ENCODE data around the gene YIPF2.
A peak's percentile ranks its signal among the peaks of the same experiment; 100 is the strongest.

YIPF2 gene

GRCh38 chr19:10935371-10936059 lies 7.1 kb upstream of the YIPF2 start:
- TF ChIP-seq, protein P1, sequence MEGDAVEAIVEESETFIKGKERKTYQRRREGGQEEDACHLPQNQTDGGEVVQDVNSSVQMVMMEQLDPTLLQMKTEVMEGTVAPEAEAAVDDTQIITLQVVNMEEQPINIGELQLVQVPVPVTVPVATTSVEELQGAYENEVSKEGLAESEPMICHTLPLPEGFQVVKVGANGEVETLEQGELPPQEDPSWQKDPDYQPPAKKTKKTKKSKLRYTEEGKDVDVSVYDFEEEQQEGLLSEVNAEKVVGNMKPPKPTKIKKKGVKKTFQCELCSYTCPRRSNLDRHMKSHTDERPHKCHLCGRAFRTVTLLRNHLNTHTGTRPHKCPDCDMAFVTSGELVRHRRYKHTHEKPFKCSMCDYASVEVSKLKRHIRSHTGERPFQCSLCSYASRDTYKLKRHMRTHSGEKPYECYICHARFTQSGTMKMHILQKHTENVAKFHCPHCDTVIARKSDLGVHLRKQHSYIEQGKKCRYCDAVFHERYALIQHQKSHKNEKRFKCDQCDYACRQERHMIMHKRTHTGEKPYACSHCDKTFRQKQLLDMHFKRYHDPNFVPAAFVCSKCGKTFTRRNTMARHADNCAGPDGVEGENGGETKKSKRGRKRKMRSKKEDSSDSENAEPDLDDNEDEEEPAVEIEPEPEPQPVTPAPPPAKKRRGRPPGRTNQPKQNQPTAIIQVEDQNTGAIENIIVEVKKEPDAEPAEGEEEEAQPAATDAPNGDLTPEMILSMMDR (IDR thresholded peaks at IDR 0.05; ENCODE audit: control insufficient read depth, extremely low read depth, insufficient read depth), result no peak
- DNase-seq (ENCODE audit: low read depth), result no peak

DNA sequence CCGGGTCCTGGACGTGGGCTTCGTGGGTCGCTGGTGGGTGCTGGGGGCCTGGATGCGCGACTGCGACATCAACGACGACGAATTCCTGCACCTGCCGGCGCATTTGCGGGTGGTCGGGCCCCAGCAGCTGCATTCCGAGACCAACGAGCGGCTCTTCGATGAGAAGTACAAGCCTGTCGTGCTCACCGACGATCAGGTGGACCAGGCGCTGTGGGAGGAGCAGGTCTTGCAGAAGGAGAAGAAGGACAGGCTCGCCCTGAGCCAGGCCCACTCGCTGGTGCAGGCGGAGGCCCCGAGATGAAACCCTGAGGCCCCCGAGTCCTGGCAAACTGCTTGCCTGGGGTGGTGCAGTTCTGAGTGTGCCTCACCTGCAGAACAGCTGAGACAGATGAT lies 959 bp upstream of the YIPF2 start:
- DNase-seq (ENCODE audit: low read depth), result no peak
- TF ChIP-seq, protein P1 (IDR thresholded peaks at IDR 0.05; ENCODE audit: control insufficient read depth, extremely low read depth, insufficient read depth), result no peak

More at GRCh38 chr19:10935371-10936059, 7.1 kb upstream of the YIPF2 start:
- H3K4me3 ChIP-seq (ENCODE audit: low read depth, low read length), result no peak overlapping the region

GRCh38 chr19:10927730-10928562 lies 493 bp downstream of the YIPF2 start:
- DNase-seq (ENCODE audit: low read depth), result no peak
- TF ChIP-seq, protein P1 (IDR thresholded peaks at IDR 0.05; ENCODE audit: control insufficient read depth, extremely low read depth, insufficient read depth), result no peak
- peak overlapping the region; percentile 99 for H3K4me3 ChIP-seq (ENCODE audit: low read depth, low read length)

More for the DNA sequence above, 959 bp upstream of the YIPF2 start:
- peak overlapping the region; percentile 99 for H3K4me3 ChIP-seq (ENCODE audit: low read depth, low read length)

GRCh38 chr19:10924597-10924996 lies 3.8 kb downstream of the YIPF2 start:
- TF ChIP-seq, protein P1 (IDR thresholded peaks at IDR 0.05; ENCODE audit: control insufficient read depth, extremely low read depth, insufficient read depth), result no peak
- DNase-seq (ENCODE audit: low read depth), result no peak

DNA sequence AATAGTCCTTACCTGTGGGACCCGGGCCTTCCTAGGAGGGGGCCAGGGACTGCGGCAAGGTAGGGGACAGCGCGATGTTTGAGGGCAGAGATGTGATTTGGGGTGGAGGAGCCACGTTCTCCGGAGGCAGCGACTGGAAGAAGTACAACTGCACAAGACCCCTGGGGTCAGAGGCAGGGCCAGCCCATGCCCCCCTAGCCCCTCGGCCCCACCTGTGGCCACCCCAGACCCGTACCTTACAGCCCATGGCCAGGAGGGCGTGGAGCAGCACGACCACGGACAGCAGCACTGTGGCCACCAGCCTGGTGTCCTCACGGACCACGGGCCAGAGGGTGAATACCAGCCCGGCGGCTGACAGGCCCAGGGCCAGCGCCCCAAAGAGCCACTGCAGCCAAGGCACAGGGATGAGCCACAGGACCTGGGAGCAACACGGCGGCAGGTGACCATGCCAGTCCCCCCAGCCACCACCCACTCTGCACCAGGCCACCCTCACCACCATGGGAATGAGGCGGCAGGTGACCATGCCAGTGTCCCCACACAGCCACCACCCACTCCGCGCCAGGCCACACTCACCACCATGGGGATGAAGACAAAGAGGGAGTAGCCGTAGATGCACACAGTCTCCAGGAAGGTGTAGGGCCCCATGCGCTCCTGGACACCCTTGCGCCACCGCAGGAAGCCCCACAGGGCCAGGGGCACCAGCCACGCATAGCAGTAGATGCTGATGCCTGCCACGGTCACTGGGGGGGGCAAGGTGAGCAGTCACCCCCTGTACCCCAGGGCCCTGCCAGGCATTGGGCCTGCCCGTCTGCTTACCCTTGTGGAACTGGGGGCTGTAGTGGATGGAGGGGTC lies 5.0 kb downstream of the YIPF2 start:
- TF ChIP-seq, protein P1 (IDR thresholded peaks at IDR 0.05; ENCODE audit: control insufficient read depth, extremely low read depth, insufficient read depth), result no peak
- DNase-seq (ENCODE audit: low read depth), result no peak
- no peak overlapping the region for H3K4me3 ChIP-seq (ENCODE audit: low read depth, low read length)

More at GRCh38 chr19:10924597-10924996, 3.8 kb downstream of the YIPF2 start:
- no peak overlapping the region for H3K4me3 ChIP-seq (ENCODE audit: low read depth, low read length)

- DNase-seq (ENCODE audit: low read depth), result no peak
- H3K4me3 ChIP-seq (ENCODE audit: low read depth, low read length), result no peak overlapping the region
- TF ChIP-seq, protein P1 (IDR thresholded peaks at IDR 0.05; ENCODE audit: control insufficient read depth, extremely low read depth, insufficient read depth), result no peak
These were observed 5.8 kb downstream of the YIPF2 start for GRCh38 chr19:10922638-10923014.

Data from LNCaP clone FGC (cell line).